Endothelial cell (in vitro differentiated cells): ENCODE results near the gene UBXN4. TPM values are rescaled to one million over a fixed set of nuclear protein-coding genes. Genes with fewer than 3 reads are reported as not detected.

Experiments
- DNase-seq: peaks from one replicate; pipeline ENCODE4 v3.0.0; 2021; ENCODE audit warnings: low spot score
- H3K27ac Mint-ChIP-seq: one replicate; pipeline ENCODE4 v1.8.0; 2021; ENCODE audit warnings: mixed read lengths, inconsistent platforms; ENCODE audit not compliant: unreplicated experiment
- H3K27me3 Mint-ChIP-seq: one replicate; pipeline ENCODE4 v1.8.0; 2021; ENCODE audit warnings: mild to moderate bottlenecking, moderate library complexity, mixed read lengths, inconsistent platforms; ENCODE audit not compliant: unreplicated experiment
- H3K36me3 Mint-ChIP-seq: one replicate; pipeline ENCODE4 v1.8.0; 2021; ENCODE audit warnings: mild to moderate bottlenecking, low read depth, mixed read lengths, inconsistent platforms; ENCODE audit not compliant: unreplicated experiment
- H3K4me1 Mint-ChIP-seq: one replicate; pipeline ENCODE4 v1.8.0; 2021; ENCODE audit warnings: mild to moderate bottlenecking, mixed read lengths, inconsistent platforms; ENCODE audit not compliant: unreplicated experiment
- H3K4me3 Mint-ChIP-seq: one replicate; pipeline ENCODE4 v1.8.0; 2021; ENCODE audit warnings: mild to moderate bottlenecking, mixed read lengths, inconsistent platforms; ENCODE audit not compliant: unreplicated experiment
- H3K9me3 Mint-ChIP-seq: one replicate; pipeline ENCODE4 v1.8.0; 2021; ENCODE audit warnings: mixed read lengths, inconsistent platforms; ENCODE audit not compliant: unreplicated experiment
- CTCF ChIP-seq: fragments of 200-600 bp; sonication (generic); IDR thresholded peaks from one replicate; pipeline ENCODE4 v1.5.0; 2021; ENCODE audit warnings: antibody characterized with exemption; ENCODE audit not compliant: unreplicated experiment
- total RNA-seq: library from RNA; stranded (reverse); fragmentation: NEBNext Ultra II Directional; extraction: Animal tissue kit (Norgen Biotek cat#: 25700); gene quantifications from one replicate; pipeline ENCODE4 v1.2.1, GENCODE V29; 2021; ENCODE audit not compliant: unreplicated experiment

Gene UBXN4
- total RNA-seq, 1 donor from 2014 or later, result 101 TPM

DNA sequence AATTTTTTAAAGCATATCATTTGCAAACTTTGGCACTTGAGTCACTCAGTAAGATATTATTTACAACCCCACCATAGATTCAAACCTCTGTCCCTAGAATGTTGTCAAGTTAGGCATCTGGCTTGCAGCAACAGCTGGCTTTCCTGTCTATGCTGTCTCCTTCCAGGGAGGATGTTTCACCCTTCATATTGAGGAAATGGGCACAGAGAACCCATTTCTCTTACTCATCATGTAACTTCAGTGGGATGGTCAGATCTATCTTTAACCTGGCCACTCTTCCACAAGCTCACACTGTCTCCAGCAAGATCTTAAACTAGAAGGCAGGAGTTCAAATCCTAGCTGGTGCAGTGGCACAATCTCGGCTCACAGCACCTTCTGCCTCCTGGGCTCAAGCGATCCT lies 79.5 kb downstream of the UBXN4 start:
- TF ChIP-seq CTCF, result no peak
- DNase-seq, result no peak
- no peak overlapping the region for H3K27ac Mint-ChIP-seq
- peaks cover 10% of the 10 kb centered on the region for H3K4me1 Mint-ChIP-seq
- no peak overlapping the region for H3K4me3 Mint-ChIP-seq
- peaks cover 8% of the 10 kb centered on the region for H3K27me3 Mint-ChIP-seq
- peaks cover 14% of the 10 kb centered on the region for H3K36me3 Mint-ChIP-seq
- H3K9me3 Mint-ChIP-seq, result peaks cover 7% of the 10 kb centered on the region

- no peak for TF ChIP-seq CTCF
- H3K27ac Mint-ChIP-seq, result no peak overlapping the region
- H3K4me3 Mint-ChIP-seq, result peak overlapping the region; percentile 28
- DNase-seq, result no peak
- peaks cover 10% of the 10 kb centered on the region for H3K4me1 Mint-ChIP-seq
- peaks cover 8% of the 10 kb centered on the region for H3K27me3 Mint-ChIP-seq
- H3K9me3 Mint-ChIP-seq, result peaks cover 7% of the 10 kb centered on the region
- H3K36me3 Mint-ChIP-seq, result peaks cover 14% of the 10 kb centered on the region
These were observed 81.2 kb downstream of the UBXN4 start for GRCh38 chr2:135822855-135823254.

DNA sequence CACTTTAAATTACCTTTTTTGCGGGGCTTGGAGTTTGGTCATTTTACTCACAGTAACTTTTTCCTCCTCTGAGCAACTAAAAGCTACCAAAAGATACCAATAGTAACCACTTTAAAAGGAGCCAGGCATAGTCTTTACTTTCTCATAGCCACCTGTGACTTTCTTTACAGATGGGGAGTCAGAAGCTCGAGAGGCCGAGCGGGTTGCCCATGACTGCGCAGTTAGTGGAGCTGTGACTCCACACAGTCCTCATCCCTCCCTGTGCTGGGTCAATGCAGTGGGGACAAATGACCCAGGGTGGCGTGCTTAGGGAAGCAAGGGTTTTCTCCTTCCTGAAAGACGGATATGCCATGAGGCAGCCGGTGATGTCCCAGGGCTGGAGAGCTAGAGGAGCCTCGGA lies 83.5 kb downstream of the UBXN4 start:
- Mint-ChIP-seq H3K9me3 (peaks cover 7% of the 10 kb centered on the region), H3K36me3 (peaks cover 14% of the 10 kb centered on the region), H3K27me3 (peaks cover 7% of the 10 kb centered on the region), H3K4me1 (peaks cover 12% of the 10 kb centered on the region), H3K27ac (no peak overlapping the region), H3K4me3 (no peak overlapping the region)
- no peak for TF ChIP-seq CTCF
- no peak for DNase-seq

DNA sequence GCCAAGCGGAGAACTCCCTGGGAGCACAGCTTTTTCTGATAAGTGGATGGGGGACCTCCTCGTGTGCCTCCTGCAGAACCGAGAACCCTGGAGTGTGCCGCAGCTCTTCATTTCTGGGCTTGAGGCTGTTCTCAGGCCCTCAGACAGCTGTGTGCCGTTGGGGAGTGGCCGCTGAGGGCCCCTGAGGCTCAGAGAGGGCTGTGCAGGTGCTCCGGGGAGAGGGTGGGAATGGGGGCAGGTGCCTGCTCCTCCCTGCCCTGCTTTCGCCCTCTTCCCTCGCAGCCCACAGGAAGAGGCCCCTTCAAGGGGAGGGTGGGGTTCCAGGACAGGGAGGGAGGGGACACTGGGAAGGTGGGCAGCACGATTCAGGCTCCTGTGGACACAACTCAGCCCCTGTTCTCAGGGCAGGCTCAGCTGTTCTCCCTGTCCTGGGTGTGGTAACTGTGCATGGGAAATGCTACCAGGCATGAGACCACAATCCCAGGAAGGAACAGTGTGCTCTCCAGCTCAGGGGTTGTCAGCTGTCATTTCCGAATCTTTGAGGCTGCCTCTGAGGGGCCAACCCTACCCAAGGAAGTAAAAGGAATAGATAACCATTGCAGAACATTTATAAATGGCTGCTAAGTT lies 84.0 kb downstream of the UBXN4 start:
- H3K27ac Mint-ChIP-seq, result no peak overlapping the region
- DNase-seq, result peak; percentile 8
- TF ChIP-seq CTCF, result no peak
- peaks cover 7% of the 10 kb centered on the region for H3K9me3 Mint-ChIP-seq
- H3K4me3 Mint-ChIP-seq, result no peak overlapping the region
- peaks cover 10% of the 10 kb centered on the region for H3K4me1 Mint-ChIP-seq
- peaks cover 7% of the 10 kb centered on the region for H3K27me3 Mint-ChIP-seq
- H3K36me3 Mint-ChIP-seq, result peaks cover 14% of the 10 kb centered on the region

DNA sequence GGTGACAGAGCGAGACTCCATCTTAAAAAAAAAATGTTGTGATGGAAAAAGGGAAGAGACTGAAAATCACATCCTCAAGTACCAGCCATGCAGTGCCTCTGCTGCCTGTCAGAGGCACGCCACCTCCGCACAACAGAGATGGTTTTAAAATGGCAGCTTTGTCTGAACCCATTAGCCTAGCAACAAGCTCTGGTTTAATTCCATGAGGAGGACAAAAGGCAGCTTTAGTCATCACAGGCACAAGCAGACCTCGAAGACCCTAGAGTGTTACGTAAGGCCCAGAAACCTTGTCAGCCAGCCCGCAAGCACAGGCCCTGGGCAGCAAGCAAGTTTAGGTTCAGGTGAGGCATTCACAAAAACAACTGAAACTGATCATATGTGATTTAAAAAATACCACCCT lies 84.9 kb downstream of the UBXN4 start:
- Mint-ChIP-seq H3K27ac (no peak overlapping the region), H3K4me3 (no peak overlapping the region), H3K36me3 (peaks cover 14% of the 10 kb centered on the region), H3K4me1 (peaks cover 17% of the 10 kb centered on the region), H3K27me3 (peaks cover 5% of the 10 kb centered on the region), H3K9me3 (peaks cover 7% of the 10 kb centered on the region)
- TF ChIP-seq CTCF, result no peak
- DNase-seq, result no peak
